ENCODE measurements around the gene ARHGEF25. TPM values are rescaled to one million over a fixed set of nuclear protein-coding genes. Genes with fewer than 3 reads are reported as not detected.
A peak's percentile ranks its signal among the peaks of the same experiment; 100 is the strongest.

ARHGEF25 gene
- total and polyA plus RNA-seq, 2 of the 13 experiments (the other 11 are each of a cell fraction or from before 2014, with no cell fraction given): 11.5 to 12.5 TPM

DNA sequence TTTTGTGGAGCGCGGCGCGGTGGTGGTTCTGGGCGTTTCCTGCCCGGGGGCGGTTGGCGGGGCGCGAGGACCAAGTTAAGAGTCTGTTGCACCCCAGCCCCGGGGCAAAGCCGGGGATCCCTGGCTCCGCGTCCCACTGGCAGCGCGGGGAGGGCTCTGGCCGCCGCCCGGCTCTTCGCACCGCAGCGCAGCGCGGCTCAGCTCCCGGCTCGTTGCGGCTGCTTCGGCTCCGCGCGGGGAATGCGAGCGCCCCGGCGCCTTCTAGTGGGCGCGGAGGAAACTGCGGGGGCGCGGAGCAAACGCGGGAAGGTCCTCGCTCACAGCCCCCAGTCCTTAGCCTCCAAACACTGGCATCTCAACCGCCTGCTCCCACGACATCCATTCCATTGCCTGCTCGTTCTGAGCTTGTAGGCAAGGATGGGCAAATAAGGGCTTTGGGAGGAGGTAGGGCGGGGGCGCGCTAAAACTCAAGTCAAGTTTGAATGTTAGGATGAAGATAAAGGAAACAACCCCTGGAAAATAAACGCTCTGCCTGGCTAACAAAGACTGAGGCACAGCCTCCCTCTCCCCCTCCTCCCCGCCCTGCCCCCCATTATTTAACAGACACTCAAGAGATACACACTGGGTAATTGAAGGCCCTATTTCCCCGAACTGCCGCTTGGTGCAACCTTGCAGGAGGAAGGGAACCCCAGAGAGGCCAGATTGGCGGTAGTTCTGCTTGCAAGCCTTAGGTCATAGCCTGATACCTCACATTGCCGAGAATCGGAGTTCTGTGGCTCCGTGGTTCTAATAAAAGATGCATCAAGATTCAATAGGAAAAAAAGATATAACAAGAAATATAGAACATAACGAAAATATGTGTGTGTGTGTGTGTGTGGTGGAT lies 22.0 kb downstream of the ARHGEF25 start, which contains the start of gene B4GALNT1 (continued):
- no peak for TF ChIP-seq ZNF564 (CRISPR knock-in tag; IDR thresholded peaks at IDR 0.05)
- TF ChIP-seq MXD3 (CRISPR knock-in tag; IDR thresholded peaks at IDR 0.05): peak; percentile 55; the same call in 1 of the 2 replicates
- no peak for TF ChIP-seq RXRB (CRISPR knock-in tag; IDR thresholded peaks at IDR 0.05; ENCODE audit: borderline replicate concordance)
- peak; percentile 89 for TF ChIP-seq TFDP1 (CRISPR knock-in tag; IDR thresholded peaks at IDR 0.05; ENCODE audit: borderline replicate concordance)
- TF ChIP-seq, protein P1, sequence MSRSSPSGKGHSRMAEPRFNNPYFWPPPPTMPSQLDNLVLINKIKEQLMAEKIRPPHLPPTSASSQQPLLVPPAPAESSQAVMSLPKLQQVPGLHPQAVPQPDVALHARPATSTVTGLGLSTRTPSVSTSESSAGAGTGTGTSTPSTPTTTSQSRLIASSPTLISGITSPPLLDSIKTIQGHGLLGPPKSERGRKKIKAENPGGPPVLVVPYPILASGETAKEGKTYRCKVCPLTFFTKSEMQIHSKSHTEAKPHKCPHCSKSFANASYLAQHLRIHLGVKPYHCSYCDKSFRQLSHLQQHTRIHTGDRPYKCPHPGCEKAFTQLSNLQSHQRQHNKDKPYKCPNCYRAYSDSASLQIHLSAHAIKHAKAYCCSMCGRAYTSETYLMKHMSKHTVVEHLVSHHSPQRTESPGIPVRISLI (CRISPR knock-in tag; IDR thresholded peaks at IDR 0.05; ENCODE audit: borderline replicate concordance): no peak; the same call in 1 of the 2 replicates
- TF ChIP-seq FOXA1 (IDR thresholded peaks at IDR 0.05): no peak
- no peak for TF ChIP-seq FOXA1 (CRISPR knock-in tag; IDR thresholded peaks at IDR 0.05)
- no peak for TF ChIP-seq ZBTB26 (CRISPR knock-in tag; IDR thresholded peaks at IDR 0.05; ENCODE audit: borderline replicate concordance)
- no peak for TF ChIP-seq ZNF674 (CRISPR knock-in tag; IDR thresholded peaks at IDR 0.05; ENCODE audit: low read depth)
- TF ChIP-seq FOXJ3 (CRISPR knock-in tag; IDR thresholded peaks at IDR 0.05; ENCODE audit: borderline replicate concordance): no peak
- TF ChIP-seq FOXP4 (CRISPR knock-in tag; IDR thresholded peaks at IDR 0.05): no peak
- peak; percentile 55; the same call in 1 of the 2 replicates for TF ChIP-seq ZNF768 (CRISPR knock-in tag; IDR thresholded peaks at IDR 0.05)
- no peak for TF ChIP-seq RBM22 (optimal IDR thresholded peaks at IDR 0.05; ENCODE audit: low read length)
- TF ChIP-seq MAF1 (CRISPR knock-in tag; IDR thresholded peaks at IDR 0.05; ENCODE audit: borderline replicate concordance): no peak
- no peak for TF ChIP-seq ONECUT2 (CRISPR knock-in tag; IDR thresholded peaks at IDR 0.05)
- TF ChIP-seq ASH2L (IDR thresholded peaks at IDR 0.05; ENCODE audit: insufficient read length, low read depth, low read length): peak; percentile 41
- peak; percentile 46; the same call in 1 of the 2 replicates for TF ChIP-seq IRF2 (CRISPR knock-in tag; IDR thresholded peaks at IDR 0.05)
- TF ChIP-seq MYC (CRISPR knock-in tag; IDR thresholded peaks at IDR 0.05; ENCODE audit: borderline replicate concordance): peak; percentile 65; the same call in 1 of the 2 replicates
- no peak for TF ChIP-seq TCF7L2 (IDR thresholded peaks at IDR 0.05; ENCODE audit: low read depth, low read length)
- no peak for TF ChIP-seq ZKSCAN5 (CRISPR knock-in tag; IDR thresholded peaks at IDR 0.05)
- TF ChIP-seq ZNF335 (CRISPR knock-in tag; IDR thresholded peaks at IDR 0.05): no peak
